GM19438 (cell line): ENCODE results near the gene DGCR2.

Source experiments
- ATAC-seq: cut with Tn5 transposase; IDR thresholded peaks from one replicate; pipeline ENCODE4 v1.9.1; 2021; ENCODE audit warnings: low read depth; ENCODE audit not compliant: unreplicated experiment

The DGCR2 gene

DNA sequence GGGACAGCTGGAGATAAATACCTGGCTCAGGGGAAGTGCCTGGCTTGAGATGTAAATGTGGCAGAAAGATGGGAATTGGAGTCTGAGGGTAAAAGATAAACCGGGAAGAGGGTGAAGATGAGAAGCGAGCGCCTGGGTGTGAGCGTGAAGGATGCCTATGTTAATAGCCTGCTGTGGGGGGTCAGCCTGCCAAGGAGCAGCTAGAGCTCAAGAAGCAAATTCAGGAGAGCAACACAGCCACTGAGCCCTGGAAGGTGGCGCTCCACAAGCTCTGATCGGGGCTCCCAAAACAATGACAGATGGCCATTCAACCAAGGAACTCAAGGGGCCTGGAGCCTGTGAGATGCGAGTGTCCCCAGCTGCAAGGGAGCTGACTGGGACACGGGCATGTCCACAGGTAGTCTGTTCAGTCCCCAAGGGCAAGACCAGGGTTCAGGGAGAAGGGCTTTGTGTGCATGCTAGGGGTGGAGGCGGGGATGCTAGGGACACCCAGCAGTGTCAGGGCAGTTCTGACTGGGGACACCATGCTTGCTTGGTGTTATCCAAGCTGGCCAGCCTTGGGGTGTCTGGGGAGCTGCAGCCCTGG lies 25.1 kb upstream of the DGCR2 start:
- no peak for ATAC-seq

DNA sequence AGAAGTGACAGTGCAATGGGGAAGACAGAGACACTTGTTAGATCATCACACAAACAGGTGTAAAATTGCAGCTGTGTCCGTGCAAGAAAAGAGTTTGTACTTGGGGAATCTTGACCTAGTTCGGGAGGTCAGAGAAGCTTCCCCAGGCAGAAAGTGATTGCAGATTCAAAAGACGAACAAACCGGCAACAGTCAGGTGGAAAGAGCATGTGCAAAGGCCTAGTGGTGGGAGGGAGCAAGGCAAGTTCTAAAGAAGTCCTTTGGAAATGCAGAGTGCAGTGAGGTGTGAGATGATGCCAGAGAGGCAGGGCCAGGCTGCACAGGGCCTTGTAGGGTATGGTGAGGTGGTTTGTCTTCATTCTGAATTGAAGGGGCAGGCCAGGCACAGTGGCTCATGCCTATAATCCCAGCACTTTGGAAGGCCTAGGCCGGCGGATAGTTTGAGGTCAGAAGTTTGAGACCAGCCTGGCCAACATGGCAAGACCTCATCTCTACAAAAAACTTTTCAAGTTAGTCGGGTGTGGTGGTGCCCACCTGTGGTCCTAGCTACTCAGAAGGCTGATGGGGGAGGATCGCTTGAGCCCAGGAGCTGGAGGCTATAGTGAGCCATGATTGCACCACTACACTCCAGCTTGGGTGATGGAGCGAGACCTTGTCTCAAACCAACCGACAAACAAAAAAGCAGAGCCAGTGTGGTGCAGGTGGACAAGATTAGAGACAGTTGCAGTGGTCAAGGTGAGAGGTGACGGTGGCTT lies 24.2 kb upstream of the DGCR2 start:
- no peak for ATAC-seq

DNA sequence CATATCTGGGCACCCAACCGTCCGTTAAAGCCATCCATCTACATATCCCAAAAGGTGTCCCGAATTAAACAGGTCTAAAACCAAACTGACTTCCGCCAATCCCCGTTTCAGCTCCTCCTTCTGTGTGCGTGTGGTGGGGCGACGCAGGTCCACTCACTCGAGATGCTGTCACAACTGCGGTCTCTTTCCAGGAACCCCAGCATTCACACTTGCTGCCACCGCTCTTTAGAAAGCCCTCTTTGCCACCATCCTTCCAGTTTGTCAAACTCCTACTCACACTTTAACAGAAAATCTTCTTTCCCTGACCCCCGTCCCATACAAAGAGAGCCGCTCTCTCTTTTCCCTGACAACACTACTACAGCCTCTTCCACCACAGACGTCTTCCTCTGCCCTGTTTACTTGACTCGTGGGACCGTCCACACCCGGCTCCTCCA lies 21.8 kb upstream of the DGCR2 start:
- ATAC-seq, result peak; percentile 8

DNA sequence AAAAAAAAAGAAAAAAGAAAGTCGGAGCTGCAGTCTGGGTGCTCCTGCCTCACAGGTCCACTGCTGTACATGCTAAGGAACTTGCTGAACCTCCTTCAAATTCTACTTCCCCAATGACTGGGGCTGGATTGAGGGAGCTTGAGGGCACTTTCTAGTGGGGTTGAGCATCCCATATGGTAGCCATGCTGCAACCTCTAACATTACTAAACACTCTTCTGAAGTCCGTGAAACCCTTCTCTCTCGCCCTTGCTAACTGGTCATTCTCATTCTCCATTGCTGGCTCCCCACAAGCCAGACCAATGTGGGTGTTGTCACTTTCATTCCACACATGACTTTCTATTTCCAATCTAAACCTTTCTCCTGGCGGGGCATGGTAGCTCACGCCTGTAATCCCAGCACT lies 21.0 kb upstream of the DGCR2 start:
- no peak for ATAC-seq

DNA sequence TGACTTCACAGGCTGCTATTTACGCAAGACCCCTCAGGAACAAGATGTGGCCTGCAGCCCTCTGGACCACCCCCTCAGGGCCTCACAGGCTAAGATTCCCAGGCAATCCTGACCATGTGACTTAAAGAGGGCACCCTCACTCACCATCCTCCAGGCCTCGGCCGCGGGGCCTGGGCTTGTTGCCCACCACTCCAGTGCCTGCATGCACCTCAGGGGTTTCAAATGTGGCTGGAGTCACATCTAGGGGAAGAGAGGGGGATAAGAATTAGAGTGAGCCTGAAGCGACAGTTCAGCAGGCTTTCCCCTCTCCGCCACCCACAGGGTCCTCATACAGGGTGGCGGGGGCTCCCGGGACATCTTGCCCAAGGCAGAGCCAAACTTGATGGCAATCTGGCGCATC lies 20.2 kb upstream of the DGCR2 start:
- ATAC-seq, result no peak

DNA sequence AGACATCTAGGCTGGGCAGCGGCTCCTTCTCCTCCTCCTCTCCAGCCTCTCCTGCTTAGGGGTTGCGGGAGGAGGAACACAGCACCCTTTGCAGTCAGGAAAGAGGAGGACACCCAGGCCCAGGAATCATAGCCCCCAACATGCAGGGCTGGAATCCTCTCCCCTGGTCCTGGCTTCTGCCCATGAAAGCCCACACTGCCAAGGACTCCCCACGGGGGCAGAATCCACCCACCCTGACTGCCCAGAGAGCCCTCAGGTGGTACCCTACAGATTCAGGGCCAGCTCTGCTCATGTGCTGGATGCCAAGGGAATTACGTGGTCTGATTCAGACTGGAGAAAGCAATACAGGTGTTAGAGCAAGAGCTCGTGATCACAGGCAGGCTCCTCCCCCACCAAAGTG lies 17.8 kb upstream of the DGCR2 start:
- ATAC-seq, result no peak

DNA sequence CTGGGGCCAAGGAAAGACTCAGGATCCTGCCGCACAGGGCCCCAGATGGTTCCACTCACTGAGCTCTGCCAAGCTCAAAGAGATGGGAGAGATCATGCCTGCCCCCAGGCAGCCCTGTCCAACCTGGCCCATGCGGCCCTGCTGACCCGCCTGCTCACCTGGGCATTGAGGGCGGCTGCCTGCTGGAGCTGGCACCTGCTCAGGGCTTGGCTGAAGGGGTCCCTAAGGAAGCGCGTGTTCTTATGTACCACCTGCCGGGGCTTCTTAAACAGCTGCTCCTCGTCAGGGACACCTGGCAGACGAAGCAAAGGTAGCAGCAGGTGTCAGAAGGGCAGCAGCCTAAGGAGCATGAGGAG lies 16.8 kb upstream of the DGCR2 start:
- ATAC-seq, result no peak

DNA sequence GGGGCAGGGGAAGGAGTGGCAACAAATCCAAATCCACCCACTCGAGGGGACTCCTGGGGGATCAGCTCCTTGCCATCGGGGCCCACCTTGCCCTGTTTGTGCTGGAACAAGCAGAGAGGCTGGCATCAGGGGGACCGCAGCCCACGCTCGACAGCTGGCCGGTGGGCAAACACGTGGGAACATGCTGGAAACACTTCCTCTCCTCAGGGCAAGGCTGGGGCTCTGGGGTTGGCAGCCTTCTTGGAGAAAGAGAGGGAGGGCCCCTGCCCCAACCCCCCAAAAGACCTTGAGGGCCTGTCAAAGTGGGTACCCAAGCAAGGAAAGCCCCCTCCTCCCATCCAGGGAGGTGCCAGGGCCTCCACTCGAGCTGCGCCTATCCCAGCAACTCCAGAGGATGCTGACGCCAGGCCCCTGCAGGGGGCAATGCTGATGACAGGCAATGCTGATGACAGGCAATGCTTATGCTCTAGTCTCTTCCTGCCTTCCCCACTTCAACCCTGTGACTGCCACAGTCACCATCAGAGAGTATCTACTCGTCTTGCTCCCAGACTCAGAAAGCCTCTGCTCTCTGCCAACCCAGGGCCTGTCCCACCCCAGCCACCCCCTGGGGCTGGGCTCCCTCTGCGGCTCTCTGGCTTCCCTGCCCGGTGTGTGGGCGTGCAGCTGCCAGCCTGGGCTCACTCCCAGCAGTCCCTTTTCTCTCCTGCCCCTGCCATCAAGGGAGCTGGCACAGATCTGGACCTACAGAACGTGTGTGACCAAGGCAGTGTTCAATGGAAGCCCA lies 16.2 kb upstream of the DGCR2 start:
- no peak for ATAC-seq

DNA sequence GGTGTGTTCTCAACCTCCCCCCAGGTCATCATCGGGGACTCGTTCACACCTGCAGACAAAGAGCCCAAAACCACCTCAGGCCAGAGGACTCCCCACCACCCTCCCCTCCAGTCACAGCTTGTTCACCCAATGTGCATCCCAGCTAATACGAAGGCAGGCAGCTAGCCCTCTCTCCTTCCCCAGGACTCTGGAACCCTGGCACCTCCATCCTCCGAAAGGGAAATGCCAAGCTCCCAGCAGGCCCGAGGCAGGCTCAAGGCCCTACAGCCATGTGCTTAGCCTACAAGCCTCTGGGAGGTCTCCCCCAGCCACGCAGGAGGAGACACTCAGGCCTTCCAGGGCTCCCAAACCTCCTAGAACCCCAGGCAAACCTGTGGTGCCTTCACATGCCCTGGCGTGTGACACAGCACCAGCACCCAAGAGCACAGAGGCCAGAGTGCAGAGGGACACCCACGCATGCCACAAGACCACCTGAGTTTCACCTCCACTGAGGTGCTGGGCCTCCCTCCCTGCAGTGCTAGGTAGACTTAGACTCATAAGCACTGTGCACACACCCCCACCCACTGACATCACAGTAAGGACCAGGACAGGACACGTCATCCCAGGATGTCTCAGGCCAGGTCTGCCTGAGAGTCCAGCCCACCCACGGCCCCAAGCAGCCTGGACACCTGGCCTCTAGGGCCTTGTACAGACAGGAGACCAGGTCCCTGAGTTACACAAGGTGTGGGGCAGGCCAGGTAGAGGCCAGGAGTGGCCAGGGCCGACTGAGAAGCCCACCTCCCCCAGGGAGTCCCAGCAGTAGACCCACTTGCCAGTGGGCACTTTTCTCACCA lies 15.4 kb upstream of the DGCR2 start:
- ATAC-seq, result no peak

DNA sequence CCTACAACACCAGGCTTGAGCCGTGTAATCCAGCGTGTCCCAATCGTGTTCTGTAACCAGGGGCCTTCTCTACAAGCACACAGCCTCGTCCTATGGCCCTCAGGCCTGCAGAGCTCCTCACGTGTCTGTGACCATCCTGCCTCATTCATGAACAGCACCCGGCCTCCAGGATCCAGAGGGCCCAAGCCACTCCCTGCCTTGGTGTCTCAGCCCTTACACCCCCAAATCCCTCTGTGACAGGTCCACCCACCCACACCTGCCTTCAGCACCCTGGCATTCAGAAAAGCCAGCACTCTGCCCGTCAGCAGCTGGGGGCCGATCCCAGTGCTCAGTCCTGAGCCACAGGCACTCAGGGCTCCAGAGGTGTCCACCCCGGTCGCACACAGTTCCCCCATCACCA lies 14.7 kb upstream of the DGCR2 start:
- no peak for ATAC-seq

DNA sequence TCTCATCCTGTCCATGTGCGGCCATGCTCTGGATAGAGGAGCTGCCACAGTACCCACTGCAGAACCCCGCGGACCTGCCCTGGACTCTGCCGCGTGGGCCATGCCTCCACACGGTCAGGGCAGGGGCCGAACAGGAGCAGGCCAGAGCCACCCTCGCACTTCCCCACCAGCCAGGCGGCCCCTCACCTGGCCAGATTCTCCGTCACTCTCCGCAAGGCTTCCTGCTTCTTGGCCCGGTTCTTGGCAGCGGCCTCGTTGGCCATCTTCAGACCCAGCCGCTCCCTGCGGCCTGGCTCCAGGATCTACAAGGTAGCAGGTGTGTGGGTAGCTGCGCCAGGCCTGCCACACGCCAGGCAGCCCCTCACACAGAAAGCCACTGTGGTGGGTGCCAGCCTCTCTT lies 12.7 kb upstream of the DGCR2 start:
- no peak for ATAC-seq

DNA sequence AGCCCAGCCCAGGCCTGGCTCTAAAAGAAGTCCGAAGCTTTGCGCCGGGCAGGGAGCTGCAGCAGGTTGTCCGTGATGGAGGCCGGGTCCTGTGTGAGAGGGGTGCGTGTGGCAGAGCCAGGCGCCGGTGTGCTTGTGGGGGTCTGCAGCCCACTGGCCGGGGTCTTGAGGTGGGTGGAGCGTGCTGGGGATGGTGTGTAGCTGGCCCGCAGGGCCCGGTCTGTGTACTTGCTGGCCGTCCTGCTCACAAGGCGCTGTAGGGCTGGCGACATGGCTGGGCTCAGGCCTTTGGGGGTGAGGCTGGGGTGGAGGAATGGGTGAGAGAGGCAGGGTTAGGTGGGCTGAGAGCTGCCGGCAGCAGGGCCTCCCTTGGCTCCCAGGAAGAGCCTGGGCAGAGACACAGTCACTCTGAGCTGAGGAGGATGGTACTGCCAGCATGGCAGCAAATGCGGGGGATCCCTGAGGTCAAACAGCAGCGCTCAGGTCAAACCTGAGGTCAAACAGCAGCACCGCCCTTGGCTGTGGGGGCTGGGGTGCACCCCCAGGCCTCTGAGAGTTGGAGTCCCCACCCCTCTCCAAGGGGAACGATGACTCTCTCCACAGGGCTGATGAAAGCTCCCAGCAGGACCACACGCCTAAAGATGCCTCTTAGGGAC lies 12.1 kb upstream of the DGCR2 start:
- ATAC-seq, result no peak

DNA sequence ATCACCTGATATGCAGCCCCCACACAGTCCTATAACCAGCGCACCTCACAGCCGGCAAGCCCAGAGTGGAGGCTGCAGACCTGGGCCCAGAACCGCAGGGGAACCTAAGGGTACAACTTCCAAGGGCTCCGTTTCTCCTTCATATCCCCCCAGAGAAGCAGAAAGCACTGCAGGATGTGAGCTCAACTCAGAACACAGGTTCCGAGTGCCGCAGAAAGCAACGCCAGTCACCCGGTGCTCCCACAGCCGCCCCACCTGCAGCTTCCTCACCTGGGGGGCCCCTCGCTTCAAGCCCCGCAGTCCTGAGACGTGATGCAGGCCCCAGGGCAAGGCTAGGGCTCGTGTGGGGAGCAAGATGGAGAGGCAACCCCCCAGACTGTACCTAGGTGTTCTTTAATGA lies 11.3 kb upstream of the DGCR2 start:
- ATAC-seq, result no peak

DNA sequence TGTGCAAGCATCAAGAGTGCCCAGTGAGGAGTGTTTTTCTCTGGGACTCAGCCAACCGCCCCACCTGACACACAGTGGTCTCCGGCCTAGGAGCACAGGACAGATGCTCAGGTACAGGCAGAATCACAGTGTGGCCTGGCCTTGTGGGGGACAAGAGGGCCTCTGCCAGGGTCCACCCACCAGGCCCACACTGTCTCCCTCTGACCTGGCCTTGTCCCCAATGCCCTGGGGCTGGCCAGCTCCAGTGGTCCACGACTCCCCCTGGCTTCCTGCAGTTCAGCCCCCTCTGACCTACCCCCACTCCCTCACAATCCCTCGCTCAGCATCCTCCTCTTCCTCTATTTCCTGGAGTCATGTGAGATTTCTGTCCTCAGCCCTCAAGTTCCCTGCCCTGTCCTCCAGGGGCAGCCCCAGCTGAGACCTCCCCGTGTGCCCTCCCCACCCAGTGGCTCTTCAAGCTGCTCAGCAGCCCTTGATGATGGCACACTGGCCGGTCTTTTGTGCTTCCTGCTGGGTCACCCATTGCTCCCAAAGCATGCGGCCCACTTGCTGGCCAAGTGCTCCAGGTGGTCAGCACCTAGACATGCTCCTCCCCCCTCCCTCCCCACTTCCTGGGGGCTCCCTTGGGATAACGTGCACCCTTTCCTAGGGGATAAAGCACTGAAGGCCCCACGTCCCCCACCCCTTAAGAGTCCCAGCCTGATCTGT lies 10.6 kb upstream of the DGCR2 start:
- no peak for ATAC-seq

DNA sequence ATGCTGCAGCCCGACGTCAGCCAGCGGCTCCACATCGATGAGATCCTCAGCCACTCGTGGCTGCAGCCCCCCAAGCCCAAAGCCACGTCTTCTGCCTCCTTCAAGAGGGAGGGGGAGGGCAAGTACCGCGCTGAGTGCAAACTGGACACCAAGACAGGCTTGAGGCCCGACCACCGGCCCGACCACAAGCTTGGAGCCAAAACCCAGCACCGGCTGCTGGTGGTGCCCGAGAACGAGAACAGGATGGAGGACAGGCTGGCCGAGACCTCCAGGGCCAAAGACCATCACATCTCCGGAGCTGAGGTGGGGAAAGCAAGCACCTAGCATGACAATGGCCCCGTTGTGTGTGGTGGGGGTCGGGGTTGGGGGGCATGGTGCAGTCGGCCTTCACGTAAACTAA lies 9.9 kb upstream of the DGCR2 start:
- ATAC-seq, result no peak

DNA sequence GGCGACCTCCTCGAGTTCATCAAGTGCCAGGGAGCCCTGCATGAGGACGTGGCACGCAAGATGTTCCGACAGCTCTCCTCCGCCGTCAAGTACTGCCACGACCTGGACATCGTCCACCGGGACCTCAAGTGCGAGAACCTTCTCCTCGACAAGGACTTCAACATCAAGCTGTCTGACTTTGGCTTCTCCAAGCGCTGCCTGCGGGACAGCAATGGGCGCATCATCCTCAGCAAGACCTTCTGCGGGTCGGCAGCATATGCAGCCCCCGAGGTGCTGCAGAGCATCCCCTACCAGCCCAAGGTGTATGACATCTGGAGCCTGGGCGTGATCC lies 9.4 kb upstream of the DGCR2 start:
- ATAC-seq, result no peak

DNA sequence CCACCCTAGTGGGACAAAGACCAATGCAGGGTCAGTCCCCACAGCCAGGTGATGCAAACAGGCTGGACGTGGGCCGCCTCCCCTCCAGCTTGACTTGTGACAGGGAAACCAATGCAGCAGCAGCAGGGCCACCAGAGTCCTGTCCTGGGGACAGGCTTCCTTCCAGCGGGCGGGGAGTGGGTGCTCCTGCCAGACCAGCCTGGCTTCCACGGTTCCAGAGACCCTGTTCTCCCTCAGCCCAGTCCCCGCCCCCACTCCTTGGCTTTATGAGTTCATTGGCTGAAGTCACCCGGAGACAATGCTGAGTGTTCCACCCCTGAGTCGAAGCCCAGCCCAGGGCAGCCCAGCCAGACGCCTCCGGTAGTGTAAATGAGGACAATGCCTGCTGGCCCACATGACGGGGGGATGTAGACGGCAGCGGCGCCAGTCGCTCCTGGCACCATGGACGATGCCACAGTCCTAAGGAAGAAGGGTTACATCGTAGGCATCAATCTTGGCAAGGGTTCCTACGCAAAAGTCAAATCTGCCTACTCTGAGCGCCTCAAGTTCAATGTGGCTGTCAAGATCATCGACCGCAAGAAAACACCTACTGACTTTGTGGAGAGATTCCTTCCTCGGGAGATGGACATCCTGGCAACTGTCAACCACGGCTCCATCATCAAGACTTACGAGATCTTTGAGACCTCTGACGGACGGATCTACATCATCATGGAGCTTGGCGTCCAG lies 8.9 kb upstream of the DGCR2 start, which contains the start of gene TSSK2:
Gene TSSK2, plus strand, starts transcription at position 350 of the 726 bp plus-strand sequence. Its CDS starts 92 bp downstream, at position 442.
- no peak for ATAC-seq

DNA sequence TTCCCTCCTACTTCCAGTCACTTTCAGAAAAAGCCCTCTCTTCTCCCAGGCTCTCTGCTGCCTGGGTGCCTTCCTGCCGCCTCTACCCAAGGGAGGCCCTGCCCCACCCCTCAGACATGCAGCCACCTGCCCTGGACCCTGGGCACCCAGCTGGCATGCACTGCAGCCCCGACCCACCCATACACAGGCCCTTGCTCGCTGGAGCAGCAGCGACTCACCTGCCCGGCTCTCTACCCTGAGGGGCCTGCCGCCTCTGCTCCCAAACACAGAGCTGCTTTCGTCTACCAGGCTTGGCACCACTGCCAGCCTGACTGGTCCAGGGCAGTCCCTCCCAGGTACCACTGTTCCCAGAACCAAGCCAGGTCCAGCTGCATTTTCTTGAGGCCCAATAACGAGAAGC lies 7.7 kb upstream of the DGCR2 start:
- ATAC-seq, result no peak
